ENCODE data around the gene S100P.
"Not testable (repeated sequence)": the region's sequence is repeated elsewhere in the genome, so short reads cannot be mapped to it uniquely, and the experiment has no call there.

S100P gene

DNA sequence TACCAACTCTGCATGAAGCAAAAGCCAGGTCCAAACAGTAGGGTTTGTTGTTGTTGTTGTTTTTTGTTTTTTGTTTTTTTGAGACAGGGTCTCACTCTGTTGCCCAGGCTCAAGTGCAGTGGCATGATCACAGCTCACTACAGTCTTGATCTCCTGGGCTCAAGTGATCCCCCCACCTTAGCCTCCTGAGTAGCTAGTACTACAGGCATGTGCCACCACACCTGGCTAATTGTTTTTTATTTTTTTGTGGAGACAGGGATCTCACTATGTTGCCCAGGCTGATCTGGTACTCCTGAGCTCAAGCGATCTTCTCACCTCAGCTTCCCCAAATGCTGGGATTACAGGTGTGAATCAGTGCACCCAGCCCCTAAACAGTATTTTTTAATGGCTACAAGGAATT is 6.2 kb downstream of the S100P start:
- no peak for DNase-seq

DNA sequence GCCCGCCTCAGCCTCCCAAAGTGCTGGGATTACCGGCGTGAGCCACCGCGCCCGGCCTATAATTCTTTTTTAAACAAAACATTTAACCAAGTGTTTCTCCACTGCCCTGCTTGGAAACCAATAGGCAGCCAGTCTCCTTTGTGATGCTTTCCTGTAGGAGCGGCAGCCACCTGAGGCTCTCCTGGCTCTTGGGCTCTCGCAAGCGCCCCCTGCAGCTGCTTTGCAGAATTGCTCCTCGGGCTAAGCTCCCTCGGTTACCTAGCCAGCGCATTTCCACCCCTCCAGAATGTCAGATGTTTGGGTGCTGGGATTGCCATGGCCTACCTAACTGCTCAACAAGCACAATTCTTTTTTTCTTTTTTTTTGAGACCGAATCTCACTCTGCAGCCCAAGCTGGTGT is 7.7 kb downstream of the S100P start:
- no peak for DNase-seq

DNA sequence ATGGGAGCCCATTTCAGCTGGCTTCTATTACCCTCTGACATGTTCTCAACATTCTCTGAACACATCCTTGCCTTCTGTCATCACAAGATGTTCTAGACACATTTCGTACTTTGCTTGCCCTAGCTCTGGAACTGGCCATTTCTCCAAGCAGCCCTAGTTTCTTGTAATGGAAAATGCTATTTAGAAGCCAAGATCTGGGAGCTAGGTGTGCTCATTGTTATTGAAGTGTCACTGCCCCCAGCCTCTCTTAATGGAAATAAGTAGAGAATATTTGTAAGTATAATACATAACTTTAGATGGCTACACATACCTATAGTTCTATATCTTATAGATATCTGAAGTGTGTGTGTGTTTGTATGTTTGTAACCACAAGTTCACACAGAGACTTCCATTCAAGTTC is 9.1 kb downstream of the S100P start:
- DNase-seq: no peak

DNA sequence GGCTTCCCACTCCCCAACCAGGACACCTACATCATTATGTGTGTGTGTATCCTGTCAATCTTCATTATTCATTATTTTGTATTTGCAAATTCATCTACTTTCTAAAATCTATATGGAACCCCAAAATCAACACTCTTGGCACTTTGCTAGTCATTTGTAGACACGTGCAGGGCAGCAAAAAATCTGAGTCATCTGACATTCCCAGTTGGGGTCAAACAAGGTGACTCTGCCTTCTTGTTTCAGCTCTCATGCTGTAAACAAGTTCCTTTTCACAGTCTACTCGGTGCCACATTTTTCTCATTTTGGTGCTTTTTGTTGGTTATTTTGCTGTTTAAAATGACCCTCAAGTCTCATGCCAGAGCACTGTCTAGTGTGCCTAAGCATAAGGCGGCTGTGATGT is 10.1 kb downstream of the S100P start:
- DNase-seq: no peak

DNA sequence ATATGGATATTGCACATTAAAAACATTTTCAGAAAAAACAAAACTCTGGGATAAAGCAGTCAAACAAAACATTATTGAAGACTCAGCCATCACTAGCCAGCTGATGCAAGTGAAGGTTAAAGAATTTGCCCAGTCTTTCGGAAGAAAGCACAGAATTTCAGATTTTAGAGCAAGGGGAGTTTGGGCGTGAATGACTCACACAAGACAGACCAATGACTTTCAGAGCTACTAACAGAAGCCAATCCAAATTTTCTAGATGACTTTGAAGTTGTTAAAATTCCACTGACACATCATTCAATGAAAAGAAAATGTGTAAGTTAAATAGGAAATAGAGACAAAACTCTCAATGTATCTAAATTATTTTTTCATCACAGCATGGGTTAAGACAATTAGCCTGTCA is 12.0 kb downstream of the S100P start:
- DNase-seq: no peak

DNA sequence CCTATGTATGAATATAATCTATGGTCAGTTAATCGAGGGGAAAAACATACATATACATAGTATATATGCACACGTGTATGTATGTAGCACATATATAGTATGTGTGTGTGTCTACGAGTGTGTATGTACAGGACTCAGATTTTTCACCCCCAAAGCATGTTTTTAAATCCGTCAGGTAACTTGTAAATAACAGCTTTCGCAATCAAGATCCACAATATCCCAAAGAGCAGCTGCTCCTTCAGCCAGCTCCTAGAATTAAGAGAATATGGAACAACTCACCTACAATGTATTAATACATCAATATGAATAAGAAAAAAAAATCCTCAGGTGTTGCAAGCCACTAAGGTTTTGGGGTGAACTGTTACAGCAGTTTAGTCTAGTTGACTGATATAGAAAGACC is 12.5 kb downstream of the S100P start:
- no peak for DNase-seq

DNA sequence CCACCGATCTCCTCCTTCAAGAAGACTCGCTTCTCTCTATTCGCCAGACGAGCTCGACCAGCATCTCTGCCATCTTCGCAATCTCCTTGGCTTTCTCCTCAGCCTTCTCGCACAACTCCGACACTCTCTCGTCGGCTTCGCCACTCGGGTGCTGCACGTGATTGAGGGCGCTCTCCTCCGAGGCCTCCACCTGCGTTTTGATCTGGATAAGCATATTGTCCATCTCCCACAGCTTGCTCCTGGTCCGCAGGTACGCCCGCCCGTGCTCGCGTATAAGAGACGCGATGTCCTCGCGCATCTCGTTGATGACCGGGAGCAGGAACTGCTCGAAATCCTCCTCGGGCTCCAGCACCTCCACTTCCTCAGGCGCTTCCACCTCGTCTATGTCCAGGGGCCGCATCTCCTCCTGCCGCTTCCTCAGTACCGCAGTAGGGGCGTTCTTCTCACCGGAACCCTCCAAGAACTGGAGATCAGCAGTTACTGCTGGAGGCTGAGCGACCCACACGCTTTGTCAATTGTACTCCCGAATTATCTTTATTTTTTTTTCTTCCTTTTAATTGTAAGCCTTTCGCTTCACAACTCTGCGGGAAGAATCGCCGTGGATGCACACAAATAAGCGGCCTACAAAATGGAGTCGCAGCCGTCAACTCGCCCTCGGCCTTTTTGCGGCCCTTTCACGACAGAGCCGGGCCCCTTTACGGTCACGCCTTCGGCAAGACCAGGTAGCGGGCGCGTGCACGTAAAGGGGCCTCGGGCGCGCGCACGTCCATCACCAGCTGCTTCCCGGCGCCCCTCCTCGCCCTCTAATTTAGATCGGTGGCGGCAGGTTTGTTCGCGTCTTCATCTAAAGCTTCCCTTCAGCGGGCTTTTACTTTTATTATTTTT is 15.8 kb downstream of the S100P start, which contains the start of gene MRFAP1L1:
Gene MRFAP1L1 (minus strand): TSS at position 636 of the 885 bp plus-strand sequence. CDS start 236 bp downstream, at position 400.
- DNase-seq: peak; percentile 90 to 96

DNA sequence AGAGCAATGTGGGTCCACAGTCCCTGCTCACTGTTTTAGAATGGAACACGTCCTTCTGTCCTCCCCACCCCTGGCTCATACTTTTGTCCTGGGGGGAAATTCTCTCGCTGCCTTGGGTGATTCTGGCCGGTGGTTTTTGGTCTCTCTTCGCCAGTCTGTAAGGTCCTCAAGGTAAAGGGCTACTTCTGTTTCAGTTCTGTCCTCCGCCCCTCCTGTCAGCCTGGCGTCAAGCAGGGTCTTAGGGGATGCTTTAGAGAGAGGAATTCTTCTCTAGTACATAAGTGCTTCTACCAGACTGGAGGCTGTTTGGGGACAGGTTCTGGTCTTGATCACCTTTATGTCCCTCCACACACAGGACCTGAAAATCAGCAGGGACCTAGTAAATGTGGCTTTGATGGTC is 16.6 kb downstream of the S100P start:
- DNase-seq: no peak

DNA sequence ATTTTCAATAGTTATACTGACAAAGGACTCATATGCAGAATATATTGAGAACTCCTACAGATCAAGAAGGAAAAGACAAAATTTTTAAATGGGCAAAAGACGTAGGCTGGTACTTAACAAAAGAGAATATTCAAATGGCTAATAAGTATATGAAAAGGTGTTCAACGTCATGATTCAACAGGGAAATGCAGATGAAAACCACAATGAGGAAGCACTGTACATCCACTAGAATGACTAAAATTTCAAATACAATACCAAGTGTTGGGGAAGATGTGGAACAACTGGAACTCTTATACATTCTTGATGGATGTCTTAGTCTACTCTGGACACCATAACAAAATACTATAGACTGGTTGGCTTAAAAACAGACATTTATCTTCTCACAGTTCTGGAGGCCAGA is 17.3 kb downstream of the S100P start:
- no peak for DNase-seq

DNA sequence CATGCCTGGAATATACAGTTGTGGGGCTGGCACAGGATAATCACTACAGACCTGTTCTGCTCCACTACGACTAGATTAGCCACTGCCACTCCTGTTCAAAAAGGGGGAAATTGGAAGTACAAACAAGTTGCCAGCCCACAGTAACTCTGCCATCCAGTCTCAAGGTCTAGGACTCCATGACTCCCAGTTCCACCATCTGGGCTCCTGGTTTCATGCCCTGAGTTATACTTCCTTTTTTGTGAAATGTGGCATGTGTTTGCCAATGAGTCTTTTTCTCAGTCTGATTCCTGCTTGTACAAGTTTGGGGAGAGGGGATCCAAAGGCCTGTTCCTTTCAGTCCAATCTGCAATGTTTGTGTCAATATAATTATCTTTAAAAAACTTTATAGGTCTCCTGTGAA is 21.3 kb downstream of the S100P start:
- DNase-seq: no peak

DNA sequence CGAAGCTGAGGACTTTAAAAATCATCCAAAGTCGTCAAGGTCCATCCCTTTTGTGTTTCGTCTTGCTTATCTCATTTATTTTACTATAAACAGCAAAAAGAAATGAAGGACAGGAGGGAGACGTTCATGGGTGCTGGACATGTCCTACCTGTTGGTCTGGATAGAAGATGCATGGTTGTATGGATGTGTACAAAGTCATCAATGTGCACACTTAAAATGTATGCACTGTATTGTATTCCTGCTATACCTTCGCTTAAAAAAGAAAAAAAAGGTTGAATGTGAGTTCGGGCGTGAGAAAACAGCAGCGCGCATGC is 22.0 kb downstream of the S100P start:
- no peak for DNase-seq

DNA sequence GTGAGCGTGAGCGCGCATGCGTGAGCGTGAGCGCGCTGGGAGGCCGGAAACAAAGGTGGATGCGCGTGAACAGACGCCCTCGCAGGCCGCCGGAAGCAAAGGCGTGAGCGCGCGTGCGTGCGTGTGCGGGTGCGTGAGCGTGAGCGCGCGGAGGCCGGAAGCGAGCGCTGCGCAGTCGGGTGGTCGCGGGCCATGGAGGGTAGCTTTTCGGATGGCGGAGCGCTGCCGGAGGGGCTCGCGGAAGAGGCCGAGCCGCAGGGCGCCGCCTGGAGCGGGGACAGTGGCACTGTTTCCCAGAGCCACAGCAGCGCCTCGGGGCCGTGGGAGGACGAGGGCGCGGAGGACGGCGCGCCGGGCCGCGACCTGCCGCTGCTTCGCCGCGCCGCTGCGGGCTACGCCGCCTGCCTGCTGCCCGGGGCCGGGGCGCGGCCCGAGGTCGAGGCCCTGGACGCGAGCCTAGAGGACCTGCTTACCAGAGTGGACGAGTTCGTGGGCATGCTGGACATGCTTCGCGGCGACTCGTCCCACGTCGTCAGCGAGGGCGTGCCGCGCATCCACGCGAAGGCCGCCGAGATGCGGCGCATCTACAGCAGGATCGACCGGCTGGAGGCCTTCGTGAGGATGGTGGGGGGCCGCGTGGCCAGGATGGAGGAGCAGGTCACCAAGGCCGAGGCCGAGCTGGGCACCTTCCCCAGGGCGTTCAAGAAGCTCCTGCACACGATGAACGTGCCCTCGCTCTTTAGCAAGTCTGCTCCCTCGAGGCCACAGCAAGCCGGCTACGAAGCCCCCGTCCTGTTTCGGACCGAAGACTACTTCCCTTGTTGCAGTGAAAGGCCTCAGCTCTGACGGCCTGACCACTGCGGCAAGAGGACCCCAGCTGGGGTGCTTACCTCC is 22.6 kb downstream of the S100P start, which contains the start of gene BLOC1S4:
Gene BLOC1S4 (plus strand): TSS at position 157 of the 894 bp plus-strand sequence. CDS start 36 bp downstream, at position 193.
- DNase-seq: peak; percentile 81 to 89

DNA sequence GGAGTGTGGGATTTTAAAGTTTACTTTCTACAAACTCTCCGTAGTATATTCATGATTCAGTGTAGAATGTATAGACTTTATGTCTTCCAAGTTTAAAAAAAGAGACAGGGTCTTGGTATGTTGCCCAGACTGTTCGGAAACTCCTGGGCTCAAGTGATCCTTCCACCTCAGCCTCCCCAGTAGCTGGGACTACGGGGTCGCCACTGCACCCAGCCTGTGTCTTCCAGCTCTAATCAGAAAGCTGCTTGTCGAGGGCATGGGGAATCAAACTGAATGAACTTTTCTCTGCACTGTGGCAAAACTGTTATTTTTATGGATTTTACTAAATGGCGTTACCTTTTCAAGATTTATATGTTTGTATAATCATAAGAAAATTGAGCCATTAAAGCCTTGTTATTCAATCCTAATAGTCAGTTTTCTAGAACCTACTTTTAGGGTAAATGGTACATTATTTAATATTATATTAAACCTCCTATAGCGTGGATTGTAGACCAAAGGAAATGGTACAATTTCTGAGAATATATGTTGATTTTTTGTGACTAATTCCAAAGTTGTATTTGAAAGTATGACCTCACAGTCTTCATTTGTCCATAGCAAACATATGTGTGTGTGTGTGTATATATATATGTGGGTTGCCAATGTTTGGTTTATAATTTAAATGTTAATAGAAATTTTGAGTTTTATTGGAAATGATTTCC is 23.4 kb downstream of the S100P start:
- no peak for DNase-seq

DNA sequence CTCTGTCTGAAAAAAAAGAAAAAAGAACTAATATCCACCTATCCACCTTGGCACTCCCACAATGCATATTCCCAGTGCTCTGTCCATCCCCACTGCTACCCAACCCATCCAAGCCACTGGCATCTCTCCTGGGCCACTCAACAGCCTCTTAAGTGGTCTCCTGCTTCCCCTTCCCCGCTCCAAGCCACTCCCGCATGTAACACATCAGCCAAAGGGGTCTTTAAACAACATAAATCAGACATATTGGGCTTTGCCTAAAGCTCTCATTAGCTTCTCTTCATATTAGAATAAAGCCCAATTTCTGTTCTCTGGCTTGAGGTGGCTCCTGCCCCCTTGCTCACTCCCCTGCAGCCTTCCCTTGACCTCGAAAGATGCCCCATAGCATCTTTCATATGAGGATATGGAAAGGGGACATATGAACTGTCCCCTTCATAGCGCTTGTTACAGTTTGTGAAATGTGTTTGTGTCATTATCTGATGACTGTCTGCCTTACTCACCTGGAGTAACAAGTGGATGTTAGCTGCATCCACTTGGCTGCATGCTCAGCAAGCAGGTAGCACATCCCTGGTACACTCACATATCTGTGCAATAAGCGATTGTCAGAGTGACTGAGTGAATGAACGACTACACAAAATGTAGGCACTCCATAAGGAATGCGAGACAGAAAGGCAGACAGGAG is 25.4 kb downstream of the S100P start:
- DNase-seq: no peak

DNA sequence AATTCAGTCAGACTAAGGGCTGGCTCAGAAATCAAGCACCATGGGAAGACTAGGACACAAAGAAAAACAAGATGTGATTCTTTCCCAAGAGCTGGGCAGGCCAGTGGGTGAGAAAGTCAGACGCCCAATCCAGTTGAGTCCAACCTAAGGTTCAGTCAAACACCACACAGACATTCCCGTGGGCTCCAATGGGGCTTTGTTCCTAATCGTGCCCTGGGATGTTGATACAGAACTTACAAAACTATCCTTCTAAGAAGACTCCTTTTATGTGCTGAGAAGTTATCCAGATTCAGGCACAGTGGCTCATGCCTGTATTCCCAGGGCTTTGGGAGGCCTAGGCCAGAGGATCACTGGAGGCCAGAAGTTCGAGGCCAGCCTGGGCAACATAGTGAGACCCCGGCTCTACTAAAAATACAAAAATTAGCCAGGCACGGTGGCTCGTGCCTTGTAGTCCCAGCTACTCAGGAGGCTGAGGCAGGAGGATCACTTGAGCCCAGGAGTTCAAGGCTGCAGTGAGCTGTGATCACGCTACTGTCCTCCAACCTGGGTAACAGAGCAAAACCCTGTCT is 26.0 kb downstream of the S100P start:
- no peak for DNase-seq

DNA sequence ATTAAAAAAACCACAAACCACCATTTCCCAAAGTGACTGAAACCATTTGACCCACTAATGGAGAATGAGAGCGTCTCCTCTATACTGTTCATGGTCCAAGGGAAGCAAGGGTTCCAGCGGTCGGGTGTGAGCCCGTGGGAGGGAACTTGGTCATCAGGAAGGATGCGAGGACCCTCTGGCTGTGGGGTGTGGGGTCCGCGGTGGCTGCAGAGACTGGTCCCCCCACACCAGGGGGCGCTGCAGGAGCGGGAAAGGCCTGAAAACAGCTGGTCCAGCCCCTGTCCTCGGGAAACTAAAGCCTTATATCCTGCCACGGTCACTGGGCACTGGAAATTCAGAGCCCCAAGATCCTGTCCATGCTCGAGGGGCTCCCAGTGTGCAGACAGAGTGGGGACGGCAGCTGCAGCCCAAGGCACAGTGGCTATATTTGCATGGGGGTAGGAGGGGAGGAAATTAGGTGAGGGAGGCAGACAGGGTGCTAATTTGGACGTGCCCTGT is 26.6 kb downstream of the S100P start:
- DNase-seq: peak; percentile 40 to 59

DNA sequence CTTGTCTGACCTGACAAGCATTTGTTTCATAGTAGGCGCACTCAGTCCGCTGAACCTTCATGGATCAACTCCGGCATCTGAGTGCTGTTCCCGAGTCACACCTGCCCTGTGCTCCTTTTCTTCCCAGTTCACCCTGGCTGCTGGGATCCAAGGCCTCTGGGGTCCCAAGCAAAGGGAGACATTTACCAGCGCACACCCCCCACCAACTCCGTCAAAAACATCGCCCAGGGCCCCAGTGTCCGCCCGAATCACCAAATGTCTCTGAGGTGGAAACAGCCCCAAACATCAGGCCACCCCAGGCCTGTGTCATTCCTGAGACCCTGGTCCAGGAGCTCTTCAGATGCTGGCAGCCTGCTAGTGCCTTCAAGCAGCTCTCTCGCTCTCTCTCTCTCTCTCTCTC is 27.4 kb downstream of the S100P start:
- DNase-seq: no peak

DNA sequence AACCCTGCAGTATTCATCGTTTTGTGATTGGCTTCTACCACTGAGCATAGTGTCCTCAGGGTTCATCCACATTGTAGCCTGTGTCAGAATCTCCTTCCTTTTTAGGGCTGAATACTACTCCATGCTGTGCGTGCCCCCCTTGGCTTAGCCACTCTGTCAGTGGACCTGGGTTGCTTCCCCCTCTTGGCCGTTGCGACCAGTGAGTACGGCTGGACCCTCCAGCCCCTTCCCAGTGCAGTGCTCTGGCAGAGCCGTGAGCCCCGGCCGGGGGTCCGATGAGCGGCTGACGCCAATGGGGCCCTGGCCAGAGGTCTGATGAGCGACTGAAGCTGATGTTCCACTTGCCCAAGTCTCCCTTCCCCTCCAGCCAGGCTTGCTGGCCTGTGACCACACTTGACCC is 29.2 kb downstream of the S100P start:
- no peak for DNase-seq

DNA sequence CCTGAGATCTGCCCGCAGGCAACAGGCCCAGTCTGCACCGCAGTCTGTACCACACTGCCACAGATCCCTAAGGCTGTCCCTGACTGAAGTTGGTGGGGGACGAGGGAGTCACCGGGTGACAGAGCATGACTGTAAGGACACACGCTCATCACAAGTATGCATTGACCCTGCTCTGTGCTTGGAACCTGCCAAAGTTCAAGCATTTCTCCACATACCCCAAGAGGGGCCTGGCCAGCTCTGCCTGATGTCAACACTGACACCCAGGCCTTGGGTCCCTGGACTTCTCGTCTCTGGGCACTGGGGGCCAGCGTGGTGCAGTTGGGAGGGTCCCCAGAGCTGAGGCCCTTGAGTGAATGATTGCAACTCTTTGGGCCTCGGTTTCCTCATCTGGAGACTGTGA is 30.2 kb downstream of the S100P start:
- no peak for DNase-seq

DNA sequence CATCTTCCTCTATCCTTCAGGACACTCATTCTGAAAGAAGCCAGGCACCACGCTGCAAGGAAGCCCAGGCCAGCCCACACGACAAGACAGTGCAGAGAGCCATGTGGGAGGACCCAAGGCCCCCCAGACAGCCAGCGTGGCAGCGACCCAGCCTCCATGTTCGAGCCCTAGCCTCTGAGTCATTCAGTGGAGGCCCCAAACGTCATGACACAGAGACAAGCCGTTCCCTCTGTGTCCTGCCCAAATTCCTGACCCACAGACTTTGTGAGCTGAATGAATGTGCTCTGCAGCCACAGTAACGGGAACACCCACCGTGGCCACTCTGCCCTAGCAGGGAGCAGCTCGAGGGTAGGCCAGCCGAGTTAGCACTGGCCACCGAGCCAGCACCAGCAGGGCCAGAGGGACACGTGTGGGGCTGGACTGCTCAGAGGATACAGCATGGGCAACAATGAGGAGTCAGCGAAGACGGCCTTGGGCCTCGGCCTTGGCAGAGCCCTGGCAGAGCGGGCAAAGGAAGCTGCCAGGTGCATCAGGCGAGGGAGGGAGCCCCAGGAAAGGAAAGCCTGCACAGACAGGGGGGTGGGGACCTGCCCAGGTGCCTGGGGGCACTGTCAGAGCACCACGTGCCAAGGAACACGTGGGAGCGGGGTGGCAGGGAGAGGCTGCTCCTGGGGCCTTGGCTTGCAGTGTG is 30.9 kb downstream of the S100P start:
- no peak for DNase-seq

DNA sequence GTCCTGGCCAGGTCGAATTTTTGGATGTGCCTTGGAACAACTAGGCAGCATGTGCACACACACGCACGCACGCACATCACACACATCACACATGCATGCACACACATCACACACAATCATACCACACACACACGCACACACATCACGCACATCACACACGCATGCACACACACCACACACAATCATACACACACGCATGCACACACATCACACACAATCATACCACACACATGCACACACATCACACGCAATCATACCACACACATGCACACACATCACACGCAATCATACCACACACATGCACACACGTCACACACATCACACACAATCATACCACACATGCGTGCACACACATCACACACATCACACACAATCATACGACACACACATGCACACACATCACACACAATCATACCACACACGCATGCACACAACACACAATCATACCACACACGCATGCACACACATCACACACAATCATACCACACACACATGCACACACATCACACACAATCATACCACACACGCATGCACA is 31.8 kb downstream of the S100P start:
- DNase-seq: not testable (repeated sequence)
